ENCODE data around the gene MRPL41. TPM values are rescaled to one million over a fixed set of nuclear protein-coding genes. Genes with fewer than 3 reads are reported as not detected.

Gene MRPL41
- total and polyA plus RNA-seq, 2 experiments from 2014 or later, result 32.8 to 146 TPM

DNA sequence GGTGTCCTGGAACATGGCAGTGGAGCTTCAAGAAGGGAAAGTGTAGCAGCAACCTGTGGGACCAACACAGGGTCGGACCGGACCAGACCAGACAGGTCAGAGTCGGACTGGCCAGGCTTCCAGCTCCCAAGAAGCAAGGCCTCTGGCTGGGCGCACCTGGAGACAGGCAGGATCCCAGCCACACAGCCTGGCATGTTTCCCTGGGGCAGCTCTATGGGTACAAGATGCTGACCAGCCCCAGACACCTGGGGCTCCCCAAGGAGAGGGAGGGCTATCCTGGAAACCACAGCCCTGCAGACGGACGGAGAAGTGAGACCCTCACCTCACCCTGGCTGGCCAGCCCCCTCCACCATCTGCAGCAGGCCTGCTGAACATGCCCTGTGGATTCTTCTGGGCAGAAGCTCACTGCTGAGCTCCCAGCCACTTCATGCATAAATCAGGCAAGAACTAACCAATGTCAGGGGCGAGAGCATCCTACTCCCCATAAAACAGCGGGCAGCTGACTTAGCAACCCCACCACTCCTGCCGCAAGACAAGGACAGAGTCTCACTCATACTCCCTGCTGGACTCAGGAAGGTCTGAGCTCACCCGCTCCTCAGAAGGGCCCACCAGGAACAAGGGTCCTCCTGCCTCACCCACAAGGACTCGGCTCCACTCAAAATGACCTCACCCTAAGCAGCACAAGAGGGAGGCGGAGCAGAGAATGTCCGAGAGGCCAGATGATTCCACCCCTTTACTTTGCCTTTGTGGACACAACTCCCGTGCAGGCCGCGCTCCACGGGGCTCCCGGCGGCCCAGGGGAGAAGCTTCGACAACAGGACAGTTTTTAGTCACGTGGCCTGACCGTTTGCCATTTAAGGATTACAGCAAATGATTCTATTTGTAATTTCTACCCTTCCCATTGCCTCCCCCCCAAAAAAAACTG, 29.9 kb downstream of the MRPL41 start (continued):
- TF ChIP-seq, protein P1, sequence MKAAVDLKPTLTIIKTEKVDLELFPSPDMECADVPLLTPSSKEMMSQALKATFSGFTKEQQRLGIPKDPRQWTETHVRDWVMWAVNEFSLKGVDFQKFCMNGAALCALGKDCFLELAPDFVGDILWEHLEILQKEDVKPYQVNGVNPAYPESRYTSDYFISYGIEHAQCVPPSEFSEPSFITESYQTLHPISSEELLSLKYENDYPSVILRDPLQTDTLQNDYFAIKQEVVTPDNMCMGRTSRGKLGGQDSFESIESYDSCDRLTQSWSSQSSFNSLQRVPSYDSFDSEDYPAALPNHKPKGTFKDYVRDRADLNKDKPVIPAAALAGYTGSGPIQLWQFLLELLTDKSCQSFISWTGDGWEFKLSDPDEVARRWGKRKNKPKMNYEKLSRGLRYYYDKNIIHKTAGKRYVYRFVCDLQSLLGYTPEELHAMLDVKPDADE (IDR thresholded peaks at IDR 0.05), result no peak
- TF ChIP-seq EZH2 (IDR thresholded peaks at IDR 0.05; ENCODE audit: low read depth, unreplicated experiment) (no peak), JUNB (IDR thresholded peaks at IDR 0.05; ENCODE audit: unreplicated experiment) (no peak), ZNF331 (CRISPR knock-in tag; IDR thresholded peaks at IDR 0.05; ENCODE audit: low read depth) (no peak), CREB1 (CRISPR knock-in tag; IDR thresholded peaks at IDR 0.05; ENCODE audit: low read depth) (no peak), ZNF114 (CRISPR knock-in tag; IDR thresholded peaks at IDR 0.05) (no peak)
- TF ChIP-seq, protein P2, sequence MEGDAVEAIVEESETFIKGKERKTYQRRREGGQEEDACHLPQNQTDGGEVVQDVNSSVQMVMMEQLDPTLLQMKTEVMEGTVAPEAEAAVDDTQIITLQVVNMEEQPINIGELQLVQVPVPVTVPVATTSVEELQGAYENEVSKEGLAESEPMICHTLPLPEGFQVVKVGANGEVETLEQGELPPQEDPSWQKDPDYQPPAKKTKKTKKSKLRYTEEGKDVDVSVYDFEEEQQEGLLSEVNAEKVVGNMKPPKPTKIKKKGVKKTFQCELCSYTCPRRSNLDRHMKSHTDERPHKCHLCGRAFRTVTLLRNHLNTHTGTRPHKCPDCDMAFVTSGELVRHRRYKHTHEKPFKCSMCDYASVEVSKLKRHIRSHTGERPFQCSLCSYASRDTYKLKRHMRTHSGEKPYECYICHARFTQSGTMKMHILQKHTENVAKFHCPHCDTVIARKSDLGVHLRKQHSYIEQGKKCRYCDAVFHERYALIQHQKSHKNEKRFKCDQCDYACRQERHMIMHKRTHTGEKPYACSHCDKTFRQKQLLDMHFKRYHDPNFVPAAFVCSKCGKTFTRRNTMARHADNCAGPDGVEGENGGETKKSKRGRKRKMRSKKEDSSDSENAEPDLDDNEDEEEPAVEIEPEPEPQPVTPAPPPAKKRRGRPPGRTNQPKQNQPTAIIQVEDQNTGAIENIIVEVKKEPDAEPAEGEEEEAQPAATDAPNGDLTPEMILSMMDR (conservative IDR thresholded peaks at IDR 0.05; ENCODE audit: low read depth in 2 of 2), result no peak
- TF ChIP-seq, protein P3, sequence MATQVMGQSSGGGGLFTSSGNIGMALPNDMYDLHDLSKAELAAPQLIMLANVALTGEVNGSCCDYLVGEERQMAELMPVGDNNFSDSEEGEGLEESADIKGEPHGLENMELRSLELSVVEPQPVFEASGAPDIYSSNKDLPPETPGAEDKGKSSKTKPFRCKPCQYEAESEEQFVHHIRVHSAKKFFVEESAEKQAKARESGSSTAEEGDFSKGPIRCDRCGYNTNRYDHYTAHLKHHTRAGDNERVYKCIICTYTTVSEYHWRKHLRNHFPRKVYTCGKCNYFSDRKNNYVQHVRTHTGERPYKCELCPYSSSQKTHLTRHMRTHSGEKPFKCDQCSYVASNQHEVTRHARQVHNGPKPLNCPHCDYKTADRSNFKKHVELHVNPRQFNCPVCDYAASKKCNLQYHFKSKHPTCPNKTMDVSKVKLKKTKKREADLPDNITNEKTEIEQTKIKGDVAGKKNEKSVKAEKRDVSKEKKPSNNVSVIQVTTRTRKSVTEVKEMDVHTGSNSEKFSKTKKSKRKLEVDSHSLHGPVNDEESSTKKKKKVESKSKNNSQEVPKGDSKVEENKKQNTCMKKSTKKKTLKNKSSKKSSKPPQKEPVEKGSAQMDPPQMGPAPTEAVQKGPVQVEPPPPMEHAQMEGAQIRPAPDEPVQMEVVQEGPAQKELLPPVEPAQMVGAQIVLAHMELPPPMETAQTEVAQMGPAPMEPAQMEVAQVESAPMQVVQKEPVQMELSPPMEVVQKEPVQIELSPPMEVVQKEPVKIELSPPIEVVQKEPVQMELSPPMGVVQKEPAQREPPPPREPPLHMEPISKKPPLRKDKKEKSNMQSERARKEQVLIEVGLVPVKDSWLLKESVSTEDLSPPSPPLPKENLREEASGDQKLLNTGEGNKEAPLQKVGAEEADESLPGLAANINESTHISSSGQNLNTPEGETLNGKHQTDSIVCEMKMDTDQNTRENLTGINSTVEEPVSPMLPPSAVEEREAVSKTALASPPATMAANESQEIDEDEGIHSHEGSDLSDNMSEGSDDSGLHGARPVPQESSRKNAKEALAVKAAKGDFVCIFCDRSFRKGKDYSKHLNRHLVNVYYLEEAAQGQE (IDR thresholded peaks at IDR 0.05; ENCODE audit: unreplicated experiment), result no peak

DNA sequence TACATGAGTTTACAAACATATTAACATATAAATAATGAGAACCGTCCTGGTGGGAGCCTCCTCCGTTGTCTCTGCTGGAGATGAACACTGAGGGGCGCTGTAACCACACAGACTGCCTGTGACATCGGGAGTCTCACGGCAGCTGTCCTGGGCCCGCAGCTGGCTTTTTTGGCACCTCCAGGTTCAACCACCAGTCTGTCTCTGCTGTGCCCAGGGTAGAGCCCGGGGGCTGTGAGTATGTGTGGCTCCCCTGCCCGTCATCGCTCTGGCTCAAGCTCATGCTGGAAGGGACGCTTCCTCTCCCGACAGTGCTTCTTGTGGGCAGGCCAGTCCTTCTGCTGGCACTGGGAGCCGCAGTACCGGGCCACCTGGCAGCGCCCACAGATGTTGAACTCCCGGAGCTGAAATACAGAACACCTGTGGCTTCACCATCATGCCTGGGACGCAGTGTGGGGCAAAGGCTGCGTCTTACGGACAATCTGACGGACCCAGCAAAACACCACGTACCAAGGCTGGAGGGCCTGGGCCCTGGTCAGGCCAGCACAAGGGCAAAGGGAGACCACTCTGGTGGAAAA, 30.7 kb downstream of the MRPL41 start:
- H3K36me3 ChIP-seq (ENCODE audit: insufficient read depth), result peaks cover 12% of the 10 kb centered on the region
- H3K27me3 ChIP-seq (ENCODE audit: insufficient read depth), result no peaks in the 10 kb centered on the region
- H3K4me1 ChIP-seq (ENCODE audit: insufficient read depth), result peaks cover 16% of the 10 kb centered on the region
- H3K27ac ChIP-seq (ENCODE audit: low read depth), result no peak overlapping the region
- H3K4me2 ChIP-seq, result no peak overlapping the region
- H3K27me3 Mint-ChIP-seq (ENCODE audit: insufficient read depth, low read depth, poor library complexity), result peaks cover 31% of the 10 kb centered on the region
- no peaks in the 10 kb centered on the region for H3K9me2 ChIP-seq (ENCODE audit: insufficient read depth)
- peaks cover 21% of the 10 kb centered on the region for H3K79me2 ChIP-seq (replicated peaks; ENCODE audit: insufficient read depth)
- peak; percentile 5 for ATAC-seq
- H3K9me3 Mint-ChIP-seq, result no peaks in the 10 kb centered on the region
- H3K4me3 Mint-ChIP-seq, result no peak overlapping the region
- DNase-seq (ENCODE audit: low spot score), result peak; percentile 78
- H3K27ac Mint-ChIP-seq, result peak overlapping the region; percentile 23; the same call in 1 of the 2 replicates
- H3F3A ChIP-seq (replicated peaks; ENCODE audit: low read depth), result peaks cover 19% of the 10 kb centered on the region; the same call in 1 of the 2 replicates
- TF ChIP-seq POLR2AphosphoS5 (IDR thresholded peaks at IDR 0.05; ENCODE audit: low read depth) (no peak), NANOG (IDR thresholded peaks at IDR 0.05; ENCODE audit: borderline replicate concordance) (no peak)
- TF ChIP-seq, protein P3 (IDR thresholded peaks at IDR 0.05; ENCODE audit: unreplicated experiment), result no peak
- TF ChIP-seq, protein P2 (conservative IDR thresholded peaks at IDR 0.05; ENCODE audit: low read depth in 2 of 2), result peak; percentile 72 to 85
- H4K20me1 ChIP-seq (replicated peaks; ENCODE audit: insufficient read depth), result peaks cover 11% of the 10 kb centered on the region
- H3K36me3 Mint-ChIP-seq (ENCODE audit: low read depth), result peaks cover 60% of the 10 kb centered on the region
- peaks cover 26% of the 10 kb centered on the region for H3K4me1 Mint-ChIP-seq
- no peak overlapping the region for H3K4me3 ChIP-seq
- no peak overlapping the region for H2AFZ ChIP-seq
